Caco-2 (cell line): ENCODE measurements around the gene SVIP. TPM values are rescaled to one million over a fixed set of nuclear protein-coding genes. Genes with fewer than 3 reads are reported as not detected.

Source experiments
- BruUV-seq: library from RNA; stranded (reverse); fragments of 400-500 nt; replicated peaks from 2 replicates; lab custom pipeline; 2021; lab: Mats Ljungman, UMichigan
- CTCF ChIA-PET: fragments of 300-600 bp; sonication (Branson Sonifier 250); formaldehyde crosslinking; loops from one replicate; lab custom pipeline; 2022; ENCODE audit warnings: antibody characterized with exemption; lab: Charles Lee
- POLR2A ChIA-PET: fragments of 300-600 bp; sonication (Branson Sonifier 250); formaldehyde crosslinking; loops from one replicate; lab custom pipeline; 2022; ENCODE audit warnings: antibody characterized with exemption; lab: Charles Lee
- DNase-seq, 2 experiments: peaks; one replicate each; pipeline versions ENCODE4 v3.0.0 to v3.0.0-alpha.2; 2020 to 2022
- H3K27me3 ChIP-seq: replicated peaks from 2 replicates; pipeline ENCODE4 v1.6.0; 2011; ENCODE audit warnings: low read length; ENCODE audit not compliant: control insufficient read depth, insufficient read depth
- H3K36me3 ChIP-seq: 2 replicates; pipeline ENCODE4 v1.5.1; 2011; ENCODE audit warnings: low read length; ENCODE audit not compliant: control insufficient read depth, insufficient read depth
- H3K4me1 ChIP-seq: fragments of 250-450 bp; sonication (Bioruptor Pico); 2 replicates; pipeline ENCODE4 v1.5.1; 2020; ENCODE audit warnings: mild to moderate bottlenecking
- H3K4me3 ChIP-seq: 2 replicates; pipeline ENCODE4 v1.5.1; 2011; ENCODE audit warnings: low read depth, mild to moderate bottlenecking, control low read depth, low read length
- H3K9me3 ChIP-seq: fragments of 250-450 bp; sonication (Bioruptor Pico); 2 replicates; pipeline ENCODE4 v1.5.1; 2020; ENCODE audit warnings: mild to moderate bottlenecking, moderate library complexity
- H3K27ac Mint-ChIP-seq: one replicate; pipeline ENCODE4 v1.8.0; 2022; ENCODE audit warnings: mixed read lengths; ENCODE audit not compliant: unreplicated experiment
- H3K27me3 Mint-ChIP-seq: one replicate; pipeline ENCODE4 v1.8.0; 2022; ENCODE audit warnings: mixed read lengths; ENCODE audit not compliant: insufficient read depth, unreplicated experiment
- H3K36me3 Mint-ChIP-seq: one replicate; pipeline ENCODE4 v1.8.0; 2022; ENCODE audit warnings: mild to moderate bottlenecking, mixed read lengths; ENCODE audit not compliant: insufficient read depth, unreplicated experiment
- H3K4me1 Mint-ChIP-seq: one replicate; pipeline ENCODE4 v1.8.0; 2022; ENCODE audit warnings: low read depth, mixed read lengths; ENCODE audit not compliant: unreplicated experiment
- H3K4me3 Mint-ChIP-seq: one replicate; pipeline ENCODE4 v1.8.0; 2022; ENCODE audit warnings: mild to moderate bottlenecking, moderate library complexity, mixed read lengths; ENCODE audit not compliant: unreplicated experiment
- H3K9me3 Mint-ChIP-seq: one replicate; pipeline ENCODE4 v1.8.0; 2022; ENCODE audit warnings: mixed read lengths; ENCODE audit not compliant: unreplicated experiment
- CTCF ChIP-seq, 2 experiments: fragments of 200-600 bp in 1 of 2; IDR thresholded peaks; 1 replicate in 1 of 2; 2 replicates in 1 of 2; pipeline versions ENCODE4 v1.5.1 to v1.8.0; 2011 to 2022; ENCODE audit warnings: antibody characterized with exemption in 1 of 2, control low read depth in 1 of 2, inconsistent platforms in 1 of 2, low read depth in 1 of 2, low read length in 1 of 2, mild to moderate bottlenecking in 1 of 2, moderate library complexity in 1 of 2; ENCODE audit not compliant: insufficient read depth in 1 of 2, severe bottlenecking in 1 of 2, unreplicated experiment in 1 of 2
- intact Hi-C: fragments of 100-400 bp; cut with micrococcal nuclease; formaldehyde crosslinking; loops from one replicate; pipeline ENCODE4 v1.10.0; 2022; ENCODE audit not compliant: unreplicated experiment
- total RNA-seq: library from RNA; stranded (reverse); gene quantifications from 2 replicates; pipeline ENCODE4 v1.2.3, GENCODE V29; 2022

SVIP gene
- total RNA-seq, 1 experiment from 2014 or later = 19.6 TPM

GRCh38 chr11:22800482-22800881 is 29.1 kb downstream of the SVIP start:
- ChIA-PET CTCF (no interaction called here), POLR2A (no interaction called here)
- BruUV-seq = no TSS peak
- intact Hi-C loops = no loop called here
- no peaks in the 10 kb centered on the region for H3K4me1 Mint-ChIP-seq
- Histone ChIP-seq H3K4me3 (no peak overlapping the region), H3K9me3 (no peaks in the 10 kb centered on the region), H3K27me3 (no peaks in the 10 kb centered on the region), H3K4me1 (no peaks in the 10 kb centered on the region), H3K36me3 (no peaks in the 10 kb centered on the region)
- H3K36me3 Mint-ChIP-seq = no peaks in the 10 kb centered on the region
- no peaks in the 10 kb centered on the region for H3K27me3 Mint-ChIP-seq
- no peak overlapping the region for H3K4me3 Mint-ChIP-seq
- H3K27ac Mint-ChIP-seq = no peak overlapping the region
- no peaks in the 10 kb centered on the region for H3K9me3 Mint-ChIP-seq
- TF ChIP-seq CTCF (IDR thresholded peaks at IDR 0.05; ENCODE audit: insufficient read depth in 1 of 2, low read depth in 1 of 2, low read length in 1 of 2, severe bottlenecking in 1 of 2, unreplicated experiment in 1 of 2) = no peak
- DNase-seq = no peak

GRCh38 chr11:22798901-22799300 is 30.7 kb downstream of the SVIP start:
- H3K4me3 ChIP-seq = no peak overlapping the region
- no peaks in the 10 kb centered on the region for H3K4me1 Mint-ChIP-seq
- H3K4me3 Mint-ChIP-seq = no peak overlapping the region
- no peaks in the 10 kb centered on the region for H3K36me3 Mint-ChIP-seq
- no TSS peak for BruUV-seq
- no peak for TF ChIP-seq CTCF (IDR thresholded peaks at IDR 0.05; ENCODE audit: insufficient read depth in 1 of 2, low read depth in 1 of 2, low read length in 1 of 2, severe bottlenecking in 1 of 2, unreplicated experiment in 1 of 2)
- no peaks in the 10 kb centered on the region for H3K36me3 ChIP-seq
- H3K4me1 ChIP-seq = no peaks in the 10 kb centered on the region
- ChIA-PET CTCF (no interaction called here), POLR2A (no interaction called here)
- no peaks in the 10 kb centered on the region for H3K27me3 Mint-ChIP-seq
- no peaks in the 10 kb centered on the region for H3K27me3 ChIP-seq
- H3K27ac Mint-ChIP-seq = no peak overlapping the region
- intact Hi-C loops = no loop called here
- DNase-seq = no peak
- H3K9me3 ChIP-seq = no peaks in the 10 kb centered on the region
- H3K9me3 Mint-ChIP-seq = no peaks in the 10 kb centered on the region

GRCh38 chr11:22797047-22797446 is 32.6 kb downstream of the SVIP start:
- H3K4me1 Mint-ChIP-seq = peaks cover 5% of the 10 kb centered on the region
- no peaks in the 10 kb centered on the region for H3K9me3 Mint-ChIP-seq
- no peak overlapping the region for H3K4me3 Mint-ChIP-seq
- CTCF ChIA-PET = no interaction called here
- H3K36me3 ChIP-seq = no peaks in the 10 kb centered on the region
- no peak overlapping the region for H3K27ac Mint-ChIP-seq
- no peaks in the 10 kb centered on the region for H3K9me3 ChIP-seq
- POLR2A ChIA-PET = no interaction called here
- no peak overlapping the region for H3K4me3 ChIP-seq
- no peaks in the 10 kb centered on the region for H3K4me1 ChIP-seq
- no peaks in the 10 kb centered on the region for H3K27me3 Mint-ChIP-seq
- no peaks in the 10 kb centered on the region for H3K27me3 ChIP-seq
- no peak for TF ChIP-seq CTCF (IDR thresholded peaks at IDR 0.05; ENCODE audit: insufficient read depth in 1 of 2, low read depth in 1 of 2, low read length in 1 of 2, severe bottlenecking in 1 of 2, unreplicated experiment in 1 of 2)
- no peaks in the 10 kb centered on the region for H3K36me3 Mint-ChIP-seq
- intact Hi-C loops = no loop called here
- no peak for DNase-seq
- BruUV-seq = no TSS peak
